Measurements from ENCODE around the gene MYO5A. TPM values are rescaled to one million over a fixed set of nuclear protein-coding genes. Genes with fewer than 3 reads are reported as not detected.

Gene MYO5A
- polyA plus RNA-seq, 1 of the 3 experiments (the other 2 are of a cell fraction): 11.0 TPM

DNA sequence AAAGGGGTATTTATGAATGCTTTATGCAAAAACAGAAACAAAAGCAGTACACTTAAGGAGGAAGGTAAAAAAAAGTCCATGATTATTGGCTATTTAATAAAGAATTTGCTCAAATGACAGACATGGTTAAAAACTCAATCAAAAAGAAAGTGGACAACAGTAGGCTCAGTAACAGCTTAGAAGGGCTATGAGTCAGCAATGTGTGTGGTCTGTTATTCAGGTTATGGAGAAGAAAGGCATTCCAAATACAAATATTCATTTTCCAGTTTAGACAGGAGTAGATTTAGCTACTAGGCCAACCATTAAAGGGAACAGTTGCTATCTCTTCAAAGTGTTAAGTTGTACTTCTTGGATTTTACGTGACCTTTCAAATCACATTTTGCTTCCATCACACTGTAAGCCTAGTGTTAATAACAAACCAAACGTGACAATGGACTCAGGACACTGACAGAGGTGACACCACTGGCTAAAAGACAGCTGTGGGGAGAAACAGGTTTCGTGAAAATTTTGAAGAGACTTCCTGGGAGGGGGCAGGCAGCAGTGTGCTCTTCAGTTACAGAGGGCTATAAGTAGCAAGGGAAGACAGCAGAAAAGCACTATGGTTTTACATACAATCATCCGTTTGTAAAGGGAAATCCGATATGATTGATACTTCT, 191.4 kb downstream of the MYO5A start:
- Histone ChIP-seq H3K9me2 (no peaks in the 10 kb centered on the region), H4K20me1 (ENCODE audit: insufficient read depth) (no peaks in the 10 kb centered on the region), H3K27ac (ENCODE audit: low read depth in 2 of 2, low read length in 1 of 2) (peak overlapping the region; percentile 30 to 67), H3K4me3 (ENCODE audit: low read depth in 2 of 2, low read length in 1 of 2) (no peak overlapping the region), H3K9ac (peak overlapping the region; percentile 20; the same call in 1 of the 2 replicates), H3F3A (replicated peaks; ENCODE audit: insufficient read depth) (peaks cover 5% of the 10 kb centered on the region), H2AFZ (ENCODE audit: low read depth) (0 out of 2 replicates have a peak overlapping the region, but pooled peaks have one; percentile 58), H3K27me3 (ENCODE audit: insufficient read depth) (no peaks in the 10 kb centered on the region), H3K4me1 (ENCODE audit: control insufficient read depth in 1 of 2, insufficient read depth in 2 of 2, low read depth in 1 of 2, low read length in 1 of 2) (peaks cover 6 to 18% of the 10 kb centered on the region in 2 experiments; a peak in 3 of 4 replicates), H3K4me2 (peak overlapping the region; percentile 62; the same call in 1 of the 2 replicates), H3K36me3 (replicated peaks in 1 of 2; ENCODE audit: control insufficient read depth in 1 of 2, insufficient read depth in 2 of 2, low read length in 1 of 2) (peaks cover 4 to 10% of the 10 kb centered on the region in 2 experiments), H3K9me3 (no peaks in the 10 kb centered on the region), H3K79me2 (ENCODE audit: insufficient read depth) (no peaks in the 10 kb centered on the region)
- WGBS (ENCODE audit: low lambda C conversion rate): 86% methylated on average over 5 of the region's 5 CpGs
- CTCF ChIA-PET: interaction anchor here (0.9 kb wide), 1 partner anchor 74 kb away, joined by 3 read pairs; no protein-coding TSS in a partner anchor
- DNase-seq: no peak
- TF ChIP-seq TEAD4 (IDR thresholded peaks at IDR 0.05; ENCODE audit: borderline replicate concordance, insufficient read depth): no peak
- peak; percentile 65; the same call in 1 of the 2 replicates for TF ChIP-seq FOSL2 (IDR thresholded peaks at IDR 0.05; ENCODE audit: borderline replicate concordance, low read depth)
- TF ChIP-seq TCF12 (IDR thresholded peaks at IDR 0.05): peak; percentile 39
- TF ChIP-seq, protein P1, sequence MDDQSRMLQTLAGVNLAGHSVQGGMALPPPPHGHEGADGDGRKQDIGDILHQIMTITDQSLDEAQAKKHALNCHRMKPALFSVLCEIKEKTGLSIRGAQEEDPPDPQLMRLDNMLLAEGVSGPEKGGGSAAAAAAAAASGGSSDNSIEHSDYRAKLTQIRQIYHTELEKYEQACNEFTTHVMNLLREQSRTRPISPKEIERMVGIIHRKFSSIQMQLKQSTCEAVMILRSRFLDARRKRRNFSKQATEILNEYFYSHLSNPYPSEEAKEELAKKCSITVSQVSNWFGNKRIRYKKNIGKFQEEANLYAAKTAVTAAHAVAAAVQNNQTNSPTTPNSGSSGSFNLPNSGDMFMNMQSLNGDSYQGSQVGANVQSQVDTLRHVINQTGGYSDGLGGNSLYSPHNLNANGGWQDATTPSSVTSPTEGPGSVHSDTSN (IDR thresholded peaks at IDR 0.05): peak; percentile 47
- TF ChIP-seq JUND (IDR thresholded peaks at IDR 0.05): peak; percentile 61
- POLR2A ChIA-PET: no interaction called here

DNA sequence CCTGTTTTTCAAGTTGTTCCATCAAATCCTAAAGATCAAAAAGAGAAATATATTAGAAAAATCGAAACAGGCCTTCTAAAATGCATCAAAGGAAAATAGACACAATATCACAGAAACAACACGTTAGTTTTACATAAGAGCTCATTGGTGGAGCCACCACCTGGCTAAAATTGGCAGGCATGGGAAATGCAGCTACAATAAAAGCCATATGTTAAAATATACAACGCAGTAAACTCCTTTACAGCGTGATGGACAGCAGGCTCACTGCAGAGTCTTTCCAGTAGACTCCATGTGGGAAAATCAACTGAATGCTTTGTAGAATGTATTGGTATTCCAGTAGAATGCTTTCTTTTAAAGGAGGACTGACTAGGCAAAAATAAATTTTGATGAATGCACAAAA, 192.2 kb downstream of the MYO5A start:
- peaks cover 5% of the 10 kb centered on the region for H3F3A ChIP-seq (replicated peaks; ENCODE audit: insufficient read depth)
- H3K27ac ChIP-seq (ENCODE audit: low read depth in 2 of 2, low read length in 1 of 2): peak overlapping the region; percentile 28 to 67; a peak in 3 of 4 replicates
- TF ChIP-seq EZH2phosphoT487 (IDR thresholded peaks at IDR 0.05; ENCODE audit: borderline replicate concordance, low read depth) (no peak), RAD21 (IDR thresholded peaks at IDR 0.05; ENCODE audit: low read length) (peak; percentile 28; the same call in 1 of the 2 replicates), FOXM1 (IDR thresholded peaks at IDR 0.05; ENCODE audit: low read depth) (no peak), ELF1 (IDR thresholded peaks at IDR 0.05) (no peak), POLR2AphosphoS5 (IDR thresholded peaks at IDR 0.05; ENCODE audit: low read depth, low read length) (no peak)
- TF ChIP-seq, protein P2, sequence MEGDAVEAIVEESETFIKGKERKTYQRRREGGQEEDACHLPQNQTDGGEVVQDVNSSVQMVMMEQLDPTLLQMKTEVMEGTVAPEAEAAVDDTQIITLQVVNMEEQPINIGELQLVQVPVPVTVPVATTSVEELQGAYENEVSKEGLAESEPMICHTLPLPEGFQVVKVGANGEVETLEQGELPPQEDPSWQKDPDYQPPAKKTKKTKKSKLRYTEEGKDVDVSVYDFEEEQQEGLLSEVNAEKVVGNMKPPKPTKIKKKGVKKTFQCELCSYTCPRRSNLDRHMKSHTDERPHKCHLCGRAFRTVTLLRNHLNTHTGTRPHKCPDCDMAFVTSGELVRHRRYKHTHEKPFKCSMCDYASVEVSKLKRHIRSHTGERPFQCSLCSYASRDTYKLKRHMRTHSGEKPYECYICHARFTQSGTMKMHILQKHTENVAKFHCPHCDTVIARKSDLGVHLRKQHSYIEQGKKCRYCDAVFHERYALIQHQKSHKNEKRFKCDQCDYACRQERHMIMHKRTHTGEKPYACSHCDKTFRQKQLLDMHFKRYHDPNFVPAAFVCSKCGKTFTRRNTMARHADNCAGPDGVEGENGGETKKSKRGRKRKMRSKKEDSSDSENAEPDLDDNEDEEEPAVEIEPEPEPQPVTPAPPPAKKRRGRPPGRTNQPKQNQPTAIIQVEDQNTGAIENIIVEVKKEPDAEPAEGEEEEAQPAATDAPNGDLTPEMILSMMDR (IDR thresholded peaks at IDR 0.05): no peak
- no peaks in the 10 kb centered on the region for H4K20me1 ChIP-seq (ENCODE audit: insufficient read depth)
- H3K27me3 ChIP-seq (ENCODE audit: insufficient read depth): no peaks in the 10 kb centered on the region
- no peaks in the 10 kb centered on the region for H3K9me2 ChIP-seq
- H3K4me3 ChIP-seq (ENCODE audit: low read depth in 2 of 2, low read length in 1 of 2): no peak overlapping the region
- H3K36me3 ChIP-seq (replicated peaks in 1 of 2; ENCODE audit: control insufficient read depth in 1 of 2, insufficient read depth in 2 of 2, low read length in 1 of 2): peaks cover 4 to 10% of the 10 kb centered on the region in 2 experiments
- no peaks in the 10 kb centered on the region for H3K9me3 ChIP-seq
- CTCF ChIA-PET: interaction anchor here (0.6 to 2.5 kb wide), 6 partner anchors 12 to 399 kb away, joined by 3 to 13 read pairs (median 4); no protein-coding TSS in a partner anchor
- WGBS (ENCODE audit: low lambda C conversion rate): 78% methylated on average over 4 of the region's 4 CpGs
- H3K4me1 ChIP-seq (ENCODE audit: control insufficient read depth in 1 of 2, insufficient read depth in 2 of 2, low read depth in 1 of 2, low read length in 1 of 2): peaks cover 8 to 18% of the 10 kb centered on the region in 2 experiments; a peak in 3 of 4 replicates
- DNase-seq: peak; percentile 45
- POLR2A ChIA-PET: no interaction called here
- H2AFZ ChIP-seq (ENCODE audit: low read depth): no peak overlapping the region
- no peak overlapping the region for H3K4me2 ChIP-seq
- H3K9ac ChIP-seq: no peak overlapping the region
- no peaks in the 10 kb centered on the region for H3K79me2 ChIP-seq (ENCODE audit: insufficient read depth)

Measured in SK-N-SH (cell line).